GM10266 (cell line): ENCODE measurements around the gene CAMKK1.

Source experiments
- DNase-seq: peaks from one replicate; pipeline ENCODE4 v3.0.0; 2012; ENCODE audit errors: extremely low spot score
- TF ChIP-seq, protein P1 (sequence below): IDR thresholded peaks from 2 replicates; pipeline ENCODE4 v1.5.1; 2012; ENCODE audit warnings: mild to moderate bottlenecking, low read depth; ENCODE audit not compliant: control insufficient read depth, insufficient read depth; ENCODE audit errors: missing control alignments

Gene CAMKK1

DNA sequence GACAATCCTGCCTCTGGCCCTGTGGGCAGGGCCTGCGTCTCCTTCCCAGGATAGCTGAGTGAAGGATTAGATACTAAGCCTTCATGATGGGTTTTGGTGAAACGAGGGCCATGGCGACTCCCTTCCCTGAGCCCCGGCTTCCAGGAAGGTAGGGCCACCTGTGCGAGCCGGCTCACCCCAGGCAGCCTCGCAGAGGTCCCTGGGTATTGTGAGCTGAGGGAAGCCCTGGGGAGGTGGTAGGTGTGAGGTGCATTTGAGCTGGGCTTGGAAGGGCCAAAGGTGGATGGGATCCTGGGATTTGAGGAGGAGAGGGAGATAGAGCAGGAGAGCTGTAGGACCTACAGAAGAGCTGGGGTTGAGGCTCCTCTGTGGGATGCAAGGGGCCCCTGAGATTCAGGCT, 29.9 kb upstream of the CAMKK1 start:
- no peak for DNase-seq
- TF ChIP-seq, protein P1, sequence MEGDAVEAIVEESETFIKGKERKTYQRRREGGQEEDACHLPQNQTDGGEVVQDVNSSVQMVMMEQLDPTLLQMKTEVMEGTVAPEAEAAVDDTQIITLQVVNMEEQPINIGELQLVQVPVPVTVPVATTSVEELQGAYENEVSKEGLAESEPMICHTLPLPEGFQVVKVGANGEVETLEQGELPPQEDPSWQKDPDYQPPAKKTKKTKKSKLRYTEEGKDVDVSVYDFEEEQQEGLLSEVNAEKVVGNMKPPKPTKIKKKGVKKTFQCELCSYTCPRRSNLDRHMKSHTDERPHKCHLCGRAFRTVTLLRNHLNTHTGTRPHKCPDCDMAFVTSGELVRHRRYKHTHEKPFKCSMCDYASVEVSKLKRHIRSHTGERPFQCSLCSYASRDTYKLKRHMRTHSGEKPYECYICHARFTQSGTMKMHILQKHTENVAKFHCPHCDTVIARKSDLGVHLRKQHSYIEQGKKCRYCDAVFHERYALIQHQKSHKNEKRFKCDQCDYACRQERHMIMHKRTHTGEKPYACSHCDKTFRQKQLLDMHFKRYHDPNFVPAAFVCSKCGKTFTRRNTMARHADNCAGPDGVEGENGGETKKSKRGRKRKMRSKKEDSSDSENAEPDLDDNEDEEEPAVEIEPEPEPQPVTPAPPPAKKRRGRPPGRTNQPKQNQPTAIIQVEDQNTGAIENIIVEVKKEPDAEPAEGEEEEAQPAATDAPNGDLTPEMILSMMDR = no peak

DNA sequence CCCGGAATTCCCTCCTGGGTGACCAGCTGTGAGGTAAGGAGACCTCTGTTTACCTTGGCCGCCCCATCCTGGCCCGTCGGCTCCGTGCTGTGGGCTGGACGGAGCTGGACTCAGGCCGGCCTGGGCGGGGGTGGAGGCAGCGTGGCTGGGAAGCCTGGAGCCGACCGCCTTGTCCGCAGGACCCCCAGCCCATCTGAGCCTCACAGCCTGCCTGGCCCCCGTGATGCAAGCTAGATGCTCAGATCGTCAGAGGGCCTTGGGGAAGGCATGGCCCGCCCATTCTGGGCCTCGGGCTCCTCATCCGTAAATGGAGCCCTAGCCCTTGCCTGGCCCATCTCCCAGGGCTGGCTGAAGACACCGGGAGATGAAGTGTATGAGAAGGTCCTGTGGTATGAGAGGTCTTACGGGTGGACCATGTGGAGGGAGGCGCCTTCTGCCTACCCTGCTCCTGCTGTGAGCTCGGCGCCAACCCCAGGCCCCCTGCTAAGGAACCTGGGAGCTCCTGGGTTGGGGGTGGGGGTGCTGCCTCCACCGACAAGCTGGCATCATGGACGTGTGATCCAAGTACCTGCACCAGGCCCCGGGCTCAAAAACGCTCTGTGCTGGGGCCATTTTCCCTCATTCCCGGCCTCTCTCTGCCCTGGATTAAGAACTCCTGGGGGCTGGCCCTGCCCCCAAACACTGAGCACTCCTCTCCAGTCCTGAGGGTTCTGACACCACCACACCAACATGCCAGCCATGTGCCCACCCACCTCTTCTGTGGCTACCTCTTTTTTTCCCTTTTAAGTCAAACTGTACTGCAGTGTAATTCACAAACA, 28.9 kb upstream of the CAMKK1 start:
- no peak for DNase-seq
- TF ChIP-seq, protein P1 = no peak

DNA sequence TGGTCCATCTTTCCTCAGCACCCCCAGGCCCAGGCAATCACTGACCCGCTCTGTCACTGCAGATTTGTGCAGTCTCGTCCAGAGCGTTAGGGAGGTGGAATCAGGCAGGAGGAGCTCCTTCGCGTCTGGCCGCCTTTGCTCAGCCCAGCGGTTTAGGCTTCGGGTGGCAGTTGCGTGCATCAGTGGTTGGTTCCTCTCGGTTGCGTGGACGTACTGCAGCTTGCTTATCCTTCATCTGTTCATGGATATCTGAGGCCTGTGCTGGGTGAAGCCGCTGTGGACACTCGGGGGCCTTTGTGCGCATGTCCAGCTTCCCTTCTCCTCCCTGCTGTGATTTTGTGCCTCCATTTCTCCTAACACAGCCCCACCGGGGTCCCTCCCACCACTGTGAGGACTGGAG, 28.2 kb upstream of the CAMKK1 start:
- TF ChIP-seq, protein P1 = no peak
- DNase-seq = no peak

DNA sequence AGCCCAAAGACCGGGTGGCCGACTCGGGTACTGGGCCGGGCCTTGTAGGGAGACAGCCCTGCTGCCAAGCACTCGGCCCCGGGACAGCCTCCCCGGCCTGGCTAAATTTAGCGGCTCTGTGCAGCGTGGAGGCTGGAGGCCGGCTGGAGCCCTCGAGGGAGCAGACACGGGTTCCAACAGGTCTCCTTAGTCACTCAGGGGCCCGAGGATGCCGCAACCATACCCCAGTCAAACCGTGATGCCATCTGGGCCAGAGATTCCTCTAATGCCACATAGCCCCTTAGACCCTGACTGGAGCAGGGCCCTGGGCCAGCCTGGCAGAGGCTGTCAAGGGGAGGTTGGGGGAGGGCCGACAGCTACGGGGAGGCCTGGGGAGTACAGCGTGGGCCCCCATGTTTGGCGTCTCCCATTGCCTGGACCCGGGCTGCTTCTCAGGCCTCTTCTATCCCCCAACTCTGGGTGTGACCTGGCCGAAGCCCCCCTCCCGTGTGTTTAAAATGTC, 26.3 kb upstream of the CAMKK1 start:
- TF ChIP-seq, protein P1 = no peak
- DNase-seq = no peak

DNA sequence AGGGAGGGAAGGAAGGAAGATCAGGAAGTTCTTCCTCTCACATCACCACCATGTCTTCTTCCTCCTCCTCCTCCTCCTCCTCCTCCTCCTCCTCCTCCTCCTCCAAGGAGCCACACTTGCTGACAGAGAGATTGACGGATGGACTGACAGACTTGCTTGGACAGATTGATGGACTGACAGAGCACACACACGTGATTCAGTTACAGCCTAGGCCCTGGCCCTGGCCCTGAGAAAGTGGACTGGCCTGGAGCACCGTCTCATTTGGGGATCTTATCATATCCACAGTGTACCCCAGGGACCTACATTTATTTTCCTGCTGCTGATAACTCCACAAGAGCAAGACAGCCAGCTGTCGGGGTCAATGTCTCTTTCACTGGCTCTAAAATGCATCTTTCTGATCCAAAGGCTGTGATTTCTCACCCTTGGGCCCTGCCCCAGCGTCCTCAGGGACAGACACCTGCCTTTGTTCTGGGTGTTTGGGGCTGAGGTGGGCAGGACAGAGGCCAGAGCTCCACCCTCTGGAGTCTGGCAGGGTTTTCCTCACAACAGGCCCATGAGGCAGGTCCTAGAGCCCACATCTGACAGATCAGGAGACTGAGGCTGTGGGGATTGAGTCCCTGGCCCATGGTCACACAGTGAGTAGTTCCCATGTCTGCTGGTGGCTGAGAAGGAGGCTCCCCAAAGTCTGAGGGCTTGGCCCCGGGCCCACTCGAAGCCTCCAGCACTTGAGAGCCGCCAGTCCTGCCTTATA, 25.7 kb upstream of the CAMKK1 start:
- no peak for DNase-seq
- TF ChIP-seq, protein P1 = no peak

DNA sequence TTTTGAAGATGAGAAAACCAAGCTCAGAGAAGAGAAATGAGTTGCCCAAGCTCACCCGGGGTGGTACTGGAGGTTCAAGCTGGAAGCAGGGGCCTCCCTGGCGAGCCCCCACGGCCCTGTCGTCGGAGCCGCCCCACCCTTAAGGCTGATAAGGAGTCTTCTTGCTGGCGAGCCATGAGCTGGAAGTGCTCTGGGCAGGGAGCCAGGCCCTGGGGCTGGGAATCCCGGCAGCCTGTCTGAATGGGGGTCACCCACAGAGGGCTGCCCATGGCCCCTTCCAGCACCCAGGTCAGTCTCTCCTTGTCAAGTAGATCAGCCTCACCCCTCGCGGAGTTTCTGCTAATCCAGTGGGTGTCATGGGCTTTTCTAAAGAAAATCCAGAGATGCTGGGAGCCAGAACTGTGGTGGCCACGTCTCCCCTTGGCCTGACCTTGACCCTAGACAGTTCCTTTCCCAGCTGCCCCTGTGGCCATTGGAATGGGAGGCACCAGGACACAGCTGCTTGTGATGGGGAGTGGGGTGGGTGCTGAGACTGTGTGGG, 24.6 kb upstream of the CAMKK1 start:
- DNase-seq = no peak
- TF ChIP-seq, protein P1 = no peak
